ENCODE measurements around the gene WDR64.

Gene WDR64

DNA sequence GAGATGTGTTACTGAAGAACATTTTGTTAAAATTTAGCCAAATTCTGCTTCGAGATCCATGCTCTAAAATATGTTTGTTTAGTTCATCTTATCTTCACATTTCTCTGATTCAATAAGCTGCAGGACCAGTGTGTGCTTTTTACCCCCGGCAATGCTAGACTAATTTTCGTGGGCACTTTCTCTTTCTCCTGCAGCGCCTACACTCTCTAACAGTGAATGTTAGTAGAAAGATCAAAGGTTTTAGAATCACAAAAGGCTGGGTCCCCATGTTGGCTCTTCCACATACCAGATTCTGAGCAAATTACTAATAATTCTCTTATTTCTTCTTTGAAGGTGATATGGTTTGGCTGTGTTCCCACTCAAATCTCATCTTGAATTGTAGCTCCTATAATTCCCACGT is 20.4 kb upstream of the WDR64 start:
- DNase-seq (ENCODE audit: low spot score): no peak

DNA sequence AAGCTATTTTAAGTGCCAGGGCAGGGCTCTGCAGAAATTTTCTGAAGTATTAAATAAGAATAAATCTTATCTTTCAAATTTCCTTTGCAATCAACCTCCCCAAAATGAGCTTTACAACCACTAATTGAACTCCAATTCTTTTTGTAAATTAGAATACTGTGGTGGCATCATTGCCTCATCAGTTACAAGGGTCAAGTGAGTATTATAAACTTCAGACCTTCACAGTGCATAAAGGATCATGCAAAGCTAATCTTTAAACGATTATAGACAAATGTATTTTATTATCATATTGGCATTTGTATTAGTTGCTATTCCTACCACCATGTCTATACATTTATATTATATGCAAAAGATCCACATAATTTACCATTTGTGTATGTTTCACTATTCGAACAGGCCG is 19.1 kb upstream of the WDR64 start:
- DNase-seq (ENCODE audit: low spot score): no peak

DNA sequence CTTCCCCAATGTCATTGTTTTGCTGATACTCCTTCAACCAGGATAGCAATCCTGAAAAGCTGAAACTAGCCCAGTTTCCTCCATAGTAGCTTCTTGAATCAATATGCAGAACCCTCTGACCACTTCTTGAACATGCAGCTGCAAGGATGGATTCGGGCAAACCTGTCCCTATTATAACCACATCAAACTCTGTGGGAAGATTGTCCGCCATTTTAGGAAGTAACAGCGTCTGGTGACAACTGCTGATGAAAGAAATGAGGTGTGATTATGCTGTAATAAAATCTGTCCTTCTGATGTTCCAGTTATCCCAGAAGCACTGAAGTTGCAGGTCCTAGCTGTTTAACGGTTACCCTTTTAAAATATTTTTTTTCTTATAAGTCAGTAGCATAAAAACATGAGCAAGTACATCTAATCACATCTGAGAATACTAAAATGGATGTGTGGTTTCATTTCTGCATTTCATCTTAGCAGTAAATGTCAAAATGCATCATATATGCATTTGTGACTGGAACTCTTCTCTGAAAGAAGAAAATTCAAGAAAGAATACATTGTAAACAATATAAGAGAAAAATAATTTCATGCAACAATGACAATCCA is 16.4 kb upstream of the WDR64 start:
- no peak for DNase-seq (ENCODE audit: low spot score)

GRCh38 chr1:241636291-241636690 is 15.8 kb upstream of the WDR64 start:
- no peak for DNase-seq (ENCODE audit: low spot score)

DNA sequence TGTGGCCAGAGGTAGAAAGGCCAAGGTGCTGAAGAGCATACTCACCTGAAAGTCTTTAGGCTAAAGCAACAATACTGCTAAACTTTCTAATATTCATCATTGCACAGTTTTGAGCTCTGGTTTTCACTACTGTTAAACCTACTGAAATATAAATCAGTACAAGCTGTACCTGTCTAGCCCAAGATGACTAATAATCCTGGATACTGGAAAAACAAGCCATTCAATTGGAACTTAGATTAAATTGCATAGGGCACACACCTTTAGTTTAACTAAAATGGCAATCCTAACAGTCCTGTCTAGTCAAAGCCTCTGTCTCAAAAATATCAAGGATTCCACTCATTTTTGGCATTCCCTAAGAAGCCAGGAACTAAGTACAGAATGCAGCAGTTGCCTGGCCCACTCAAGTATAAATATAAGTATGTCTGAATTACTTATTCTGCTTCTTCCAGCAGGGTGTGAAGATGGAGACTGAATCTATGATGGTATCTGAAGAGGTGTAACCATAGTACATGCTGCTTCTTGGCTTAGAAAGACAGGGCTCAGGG is 15.0 kb upstream of the WDR64 start:
- DNase-seq (ENCODE audit: low spot score): no peak

DNA sequence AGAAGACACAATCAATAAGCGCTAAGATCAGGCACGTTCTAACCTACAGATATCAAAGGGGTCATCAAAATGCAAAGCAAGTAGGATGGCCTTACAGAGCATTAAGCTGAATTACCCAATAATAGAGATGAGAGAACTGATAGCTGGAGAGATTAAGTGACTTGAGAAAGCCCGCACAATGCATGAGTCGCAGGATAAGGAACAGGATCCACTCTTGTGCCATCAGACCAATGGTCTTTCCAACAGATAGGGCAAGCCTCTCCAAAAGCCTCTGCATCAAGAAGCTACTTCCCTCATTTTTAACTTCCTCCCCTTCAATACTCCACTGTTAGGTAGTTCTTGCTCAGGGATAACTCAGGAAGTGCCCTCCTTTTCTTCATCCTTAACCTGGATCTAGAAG is 14.5 kb upstream of the WDR64 start:
- no peak for DNase-seq (ENCODE audit: low spot score)

DNA sequence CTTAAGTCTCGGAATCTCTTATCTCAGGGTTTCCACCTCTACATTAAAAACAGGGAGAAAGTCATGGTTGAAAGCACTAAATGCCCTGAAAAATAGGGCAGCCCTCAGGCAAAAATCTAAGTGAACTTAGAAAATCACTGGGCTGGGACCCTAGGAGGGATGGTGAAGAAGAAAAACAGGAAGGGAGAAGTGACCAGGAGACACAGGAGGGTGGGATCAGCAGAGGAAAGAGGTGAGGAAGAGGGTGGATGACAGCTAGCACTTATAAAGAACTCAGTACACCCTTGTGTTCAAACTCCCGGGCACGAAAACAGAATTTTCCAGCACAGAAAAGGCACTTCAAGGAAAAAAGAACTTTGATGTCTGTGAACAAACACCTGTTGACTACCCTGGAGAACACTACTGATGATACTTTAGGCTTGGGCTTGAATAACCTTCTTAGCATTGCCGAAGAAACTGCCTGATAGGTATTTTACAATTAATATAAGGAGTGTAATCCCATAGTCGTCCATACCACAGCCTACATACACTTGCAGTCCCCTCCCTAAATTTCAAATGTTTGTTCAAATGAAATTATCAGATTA is 13.9 kb upstream of the WDR64 start:
- DNase-seq (ENCODE audit: low spot score): no peak

DNA sequence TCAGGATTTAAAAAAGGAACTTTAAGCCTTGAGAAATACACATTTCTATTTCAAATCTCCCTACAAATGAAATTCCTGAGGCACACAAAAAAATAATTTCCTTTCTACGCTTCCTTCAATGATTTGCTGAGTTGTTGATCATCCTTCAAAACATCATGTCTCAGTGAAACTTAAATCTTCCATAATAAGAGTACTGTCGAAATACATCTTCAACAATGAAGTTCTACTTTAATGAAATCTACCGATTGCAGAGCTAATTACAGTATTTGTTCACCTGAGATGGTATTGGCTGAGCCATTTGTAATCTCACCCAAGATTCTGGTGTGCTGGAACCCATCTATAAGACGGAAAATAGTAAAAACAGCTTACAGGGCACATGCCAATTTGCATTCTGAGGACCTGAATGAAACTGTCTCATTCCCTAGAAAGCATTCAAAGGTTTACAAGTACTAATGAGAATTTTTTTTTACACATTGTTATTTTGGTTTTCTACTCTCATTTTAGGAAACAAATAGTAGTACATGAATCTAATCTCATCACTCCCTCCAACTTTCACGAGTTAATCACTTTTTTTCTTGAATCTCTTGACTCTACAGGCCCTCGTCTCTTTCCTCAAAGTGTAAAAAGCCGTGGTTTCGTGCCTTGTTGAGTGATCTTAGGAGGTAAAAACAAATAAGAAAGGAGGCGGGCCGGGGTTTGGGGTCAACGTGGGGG is 13.0 kb upstream of the WDR64 start:
- no peak for DNase-seq (ENCODE audit: low spot score)

DNA sequence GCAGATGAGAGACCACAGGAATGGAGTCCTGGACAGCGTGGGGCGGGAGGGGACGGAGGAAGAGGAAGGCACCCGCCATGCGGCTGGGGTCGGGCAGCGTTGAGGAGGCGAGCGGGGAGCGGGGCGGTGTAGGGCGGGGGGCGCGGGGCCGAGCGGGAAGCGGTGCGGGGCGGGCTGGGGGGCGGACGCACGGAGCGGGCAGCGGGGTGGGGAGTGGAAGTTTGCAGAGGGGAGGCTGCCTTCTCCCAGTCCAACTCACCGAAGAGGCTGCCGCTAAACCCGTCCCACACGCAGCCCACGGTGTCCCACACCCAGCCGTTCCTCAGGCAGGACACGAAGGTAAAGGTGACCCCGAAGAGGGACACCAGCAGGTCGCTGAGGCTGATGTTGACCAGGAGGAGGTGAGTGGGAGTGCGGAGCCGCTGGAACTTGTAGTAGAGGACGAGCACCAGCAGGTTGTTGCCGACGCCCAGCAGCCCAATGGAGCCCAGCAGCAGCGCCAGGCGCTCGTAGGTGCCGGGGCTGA is 12.4 kb upstream of the WDR64 start:
- DNase-seq (ENCODE audit: low spot score): peak; percentile 16

GRCh38 chr1:241640149-241640866 is 11.8 kb upstream of the WDR64 start, which contains the start of the genes CHML and OPN3:
CHML (minus strand) TSS chr1:241640369; CDS start chr1:241635766, 4,603 bp downstream.
OPN3 (minus strand) TSS chr1:241640369; CDS start chr1:241640254, 115 bp downstream.
- DNase-seq (ENCODE audit: low spot score): peak; percentile 88

- DNase-seq (ENCODE audit: low spot score): no peak
Measured at GRCh38 chr1:241640867-241641622, 11.0 kb upstream of the WDR64 start.

GRCh38 chr1:241641773-241642592 is 10.1 kb upstream of the WDR64 start:
- peak; percentile 89 for DNase-seq (ENCODE audit: low spot score)

GRCh38 chr1:241642593-241642944 is 9.5 kb upstream of the WDR64 start:
- no peak for DNase-seq (ENCODE audit: low spot score)

DNA sequence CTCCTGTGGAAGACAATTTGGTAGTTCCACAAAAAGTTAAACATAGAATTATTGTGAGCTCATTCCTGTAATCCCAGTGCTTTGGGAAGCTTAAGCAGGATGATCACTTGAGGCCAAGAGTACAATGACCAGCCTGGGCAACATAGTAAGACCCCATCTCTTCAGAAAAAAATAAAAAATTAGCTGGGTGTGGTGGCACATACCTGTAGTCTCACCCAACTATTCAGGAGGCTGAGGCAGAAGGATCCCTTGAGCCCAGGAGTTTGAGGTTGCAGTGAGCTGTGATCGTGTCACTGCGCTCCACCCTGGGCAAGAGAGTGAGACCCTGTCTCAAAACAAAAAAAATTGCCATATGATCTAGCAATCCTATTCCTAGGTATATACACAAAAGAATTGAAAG is 7.8 kb upstream of the WDR64 start:
- no peak for DNase-seq (ENCODE audit: low spot score)

- no peak for DNase-seq (ENCODE audit: low spot score)
Measured at GRCh38 chr1:241645199-241645598, 6.9 kb upstream of the WDR64 start.

DNA sequence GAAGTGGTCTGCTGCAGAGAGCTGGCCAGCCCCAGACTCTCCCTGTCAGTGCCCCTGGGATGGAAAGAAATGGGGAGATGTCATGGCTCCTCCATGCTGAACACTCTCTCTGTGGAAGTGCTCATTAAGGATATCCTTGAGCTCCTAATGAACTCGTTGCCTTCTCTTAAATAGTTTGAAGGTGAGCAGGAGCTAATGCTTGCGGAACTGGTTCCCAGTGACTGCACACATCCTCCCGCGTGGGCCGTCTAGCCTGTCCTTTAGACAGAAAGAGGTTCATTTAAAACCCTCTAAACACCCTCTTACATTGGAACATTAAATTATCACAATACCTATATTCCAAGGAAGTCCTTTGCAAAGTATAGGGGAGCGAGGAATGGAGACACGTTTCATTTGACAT is 5.9 kb upstream of the WDR64 start:
- no peak for DNase-seq (ENCODE audit: low spot score)

GRCh38 chr1:241647658-241648057 is 4.4 kb upstream of the WDR64 start:
- no peak for DNase-seq (ENCODE audit: low spot score)

GRCh38 chr1:241648159-241648558 is 3.9 kb upstream of the WDR64 start:
- no peak for DNase-seq (ENCODE audit: low spot score)

- no peak for DNase-seq (ENCODE audit: low spot score)
Measured at GRCh38 chr1:241654019-241654418, 1.9 kb downstream of the WDR64 start.

GRCh38 chr1:241654641-241655040 is 2.6 kb downstream of the WDR64 start:
- DNase-seq (ENCODE audit: low spot score): no peak
